DMS79 (cell line): Measurements from ENCODE around the gene RNH1.

Experiments
- DNase-seq: peaks from one replicate; lab custom pipeline; 2025; lab: John Stamatoyannopoulos, UW

The RNH1 gene

DNA sequence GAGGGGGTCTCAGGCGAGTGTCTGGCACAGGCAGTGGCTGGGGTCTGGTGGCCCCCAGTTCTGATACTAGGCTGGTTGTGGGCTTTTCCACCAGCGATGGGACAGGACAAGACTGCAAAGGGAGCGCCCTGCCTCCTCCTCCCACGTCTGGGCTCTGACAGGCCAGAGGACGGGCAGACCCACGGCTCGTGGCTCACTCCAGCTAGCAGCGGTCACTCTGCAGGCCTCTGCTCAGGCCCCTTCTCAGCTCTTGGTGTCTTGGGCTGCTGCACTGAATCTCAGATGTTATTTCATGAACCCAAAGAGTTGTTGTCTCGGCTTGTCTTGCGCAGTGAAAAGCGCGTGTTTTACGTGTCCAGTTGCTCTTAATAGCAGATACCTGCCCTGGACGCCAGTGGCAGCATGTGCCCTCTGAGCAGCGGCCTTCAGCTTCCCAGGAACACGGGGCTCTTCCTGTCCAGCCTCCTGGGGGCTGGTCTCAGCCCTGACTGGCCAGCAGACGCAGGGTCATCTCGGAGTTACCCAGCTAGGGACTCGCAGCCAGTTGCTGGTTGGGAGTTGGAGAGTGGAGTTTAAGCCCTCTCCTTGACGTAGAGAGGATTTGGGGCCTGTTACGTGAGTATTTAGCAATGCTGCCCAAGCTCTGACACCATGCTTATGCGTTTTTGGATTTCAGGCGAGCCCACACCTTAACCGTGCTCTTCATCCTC lies 47.4 kb downstream of the RNH1 start:
- DNase-seq = no peak

DNA sequence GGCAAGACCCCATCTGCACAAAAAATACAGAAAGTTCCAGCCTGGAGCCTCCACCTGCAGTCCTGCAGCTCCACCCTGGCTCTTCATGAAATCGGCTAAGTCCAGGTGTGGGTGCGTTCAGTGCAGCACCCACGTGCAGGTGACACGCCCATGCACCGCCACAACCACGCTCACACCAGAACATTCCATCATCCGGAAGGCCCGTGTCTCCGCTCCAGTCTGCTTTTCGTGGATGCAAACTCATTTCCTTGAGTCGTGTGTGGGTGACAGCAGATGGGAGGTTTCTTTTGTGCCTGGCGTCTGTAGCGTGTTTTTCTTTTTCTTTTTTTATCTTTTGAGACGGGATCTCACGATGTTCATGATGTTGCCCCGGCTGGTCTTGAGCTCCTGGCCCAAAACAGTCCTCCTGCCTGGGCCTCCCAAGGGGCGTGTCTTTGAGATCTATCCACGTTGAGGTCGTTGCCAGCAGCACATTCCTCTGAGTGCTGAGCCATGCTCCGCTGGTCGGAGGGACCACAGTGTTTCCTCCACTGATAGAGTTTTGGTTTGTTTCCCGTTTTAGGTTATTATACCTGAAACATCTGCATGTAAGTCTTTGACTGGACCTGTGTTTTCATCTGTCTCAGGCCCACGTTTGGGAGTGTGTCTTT lies 49.8 kb downstream of the RNH1 start:
- DNase-seq = no peak

DNA sequence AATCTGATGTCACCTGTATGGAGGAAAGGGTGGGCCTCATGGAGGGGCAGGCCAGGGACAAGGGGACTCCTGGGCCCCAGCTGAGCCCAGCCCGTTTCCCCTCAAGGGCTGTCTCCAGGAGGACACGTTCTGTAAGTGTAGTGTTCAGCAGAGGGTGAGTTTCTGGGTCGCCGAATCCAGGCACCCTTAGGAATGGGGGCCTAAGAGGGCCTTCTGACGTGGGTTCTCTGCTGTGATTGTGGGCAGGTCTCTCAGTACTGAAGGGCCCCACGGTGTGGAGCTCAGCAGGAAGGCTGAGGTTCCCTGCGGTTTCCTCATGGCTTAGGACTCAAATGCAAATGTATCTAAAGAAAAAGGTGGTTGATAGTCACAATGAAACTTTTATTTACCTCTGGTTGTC lies 50.5 kb downstream of the RNH1 start:
- DNase-seq = no peak

DNA sequence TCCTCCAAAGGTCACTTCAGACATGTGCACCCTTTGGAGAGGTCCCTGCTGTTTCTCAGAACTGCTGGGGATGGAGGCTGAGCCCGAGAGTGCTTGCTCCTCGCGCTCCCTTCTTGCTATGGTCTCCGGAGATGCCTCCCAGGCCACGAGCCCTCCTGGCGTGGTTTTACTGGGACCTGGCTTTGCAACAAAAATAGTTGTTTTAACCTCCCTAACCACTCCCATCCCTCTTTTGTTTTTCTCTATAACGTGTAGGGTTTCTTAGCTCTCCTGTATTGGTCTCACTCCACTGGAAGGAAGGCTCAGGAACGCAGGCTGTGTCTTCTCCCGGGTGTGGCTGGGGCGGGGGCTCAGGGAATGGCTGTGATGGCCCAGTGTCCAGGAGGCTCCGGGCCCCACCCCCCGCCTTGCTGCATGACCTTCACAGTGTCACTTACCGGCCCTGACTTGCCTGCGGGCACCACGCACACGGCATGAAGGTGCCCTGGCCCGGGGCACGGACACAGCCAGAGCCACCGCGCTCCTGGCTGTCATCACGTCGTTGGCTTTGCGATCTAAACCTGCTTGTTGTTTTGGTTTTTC lies 51.4 kb downstream of the RNH1 start:
- no peak for DNase-seq

DNA sequence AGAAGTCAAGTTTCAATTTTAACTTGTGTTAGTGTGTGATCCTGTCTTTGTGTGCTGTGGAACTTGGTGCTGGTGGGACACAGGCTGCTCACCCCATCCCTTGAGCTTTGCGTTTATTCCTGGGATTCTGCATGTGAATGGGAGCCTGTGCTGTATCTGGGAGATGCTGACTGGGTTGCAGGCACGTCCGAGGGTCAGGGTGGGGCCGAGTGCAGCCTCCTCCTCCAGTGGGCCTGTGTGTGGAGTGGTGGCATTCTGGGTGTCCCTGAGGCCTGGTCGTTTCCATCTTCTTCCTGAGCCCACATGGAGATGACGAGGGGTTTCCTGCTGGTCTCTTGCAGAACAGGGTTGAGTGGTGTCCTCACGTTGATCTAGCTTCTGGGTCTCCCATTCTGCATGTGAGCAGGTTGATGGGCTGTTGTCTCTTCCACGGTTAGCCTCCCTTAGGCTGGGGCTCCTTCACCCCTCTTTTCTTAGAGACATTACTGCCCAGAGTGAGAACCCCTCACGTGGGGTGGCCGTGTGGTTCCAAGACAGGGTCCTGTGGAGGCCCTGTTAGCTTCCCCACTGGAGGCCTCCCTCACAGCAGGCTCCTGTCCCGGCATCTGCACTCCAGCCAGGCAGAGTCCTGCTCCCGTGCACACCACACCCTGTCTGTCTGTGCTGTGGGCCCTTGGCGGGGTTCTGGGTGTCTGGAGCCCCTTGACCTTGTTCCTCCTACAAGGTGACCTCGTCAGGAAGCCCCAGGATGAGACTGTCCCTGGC lies 52.1 kb downstream of the RNH1 start:
- DNase-seq = no peak

DNA sequence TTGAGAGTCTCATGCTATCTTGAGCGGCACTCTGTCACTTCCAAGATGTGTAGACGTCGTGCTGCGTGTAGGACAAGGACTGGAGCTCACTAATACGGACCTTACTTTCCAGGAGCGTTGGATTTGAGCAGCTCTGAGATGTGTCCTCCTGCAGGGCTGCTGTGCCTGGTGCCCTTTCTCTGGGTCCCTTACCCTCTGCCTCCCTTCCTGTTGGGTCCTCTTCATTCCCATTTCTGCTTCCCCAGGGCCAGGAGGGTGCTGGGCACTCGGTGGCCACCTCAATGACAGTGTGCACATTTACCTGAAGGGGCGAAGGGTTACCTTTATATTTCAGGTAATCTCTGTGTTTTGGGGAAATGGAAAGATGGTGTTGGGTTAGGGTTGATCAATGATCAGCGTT lies 53.0 kb downstream of the RNH1 start:
- DNase-seq = no peak

DNA sequence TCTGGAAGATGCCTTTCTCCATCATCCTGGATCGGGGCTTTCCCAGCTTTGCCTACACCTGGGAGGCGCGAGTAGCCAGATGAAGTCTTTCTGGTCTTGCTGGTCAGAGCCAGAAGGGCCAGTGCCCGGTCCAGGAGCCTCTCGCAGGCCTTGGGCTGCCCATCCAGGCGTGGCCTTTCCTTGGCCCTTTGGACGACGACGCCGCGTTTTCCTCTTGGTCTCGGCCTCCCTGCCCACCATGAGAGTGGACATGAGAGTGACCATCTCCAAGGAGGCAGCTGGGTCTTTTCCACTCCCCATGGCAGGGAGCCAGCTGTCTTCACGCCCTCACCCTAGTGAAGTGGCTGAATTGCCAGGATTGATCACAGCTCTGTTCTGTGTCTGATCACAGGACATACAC lies 53.5 kb downstream of the RNH1 start:
- no peak for DNase-seq

DNA sequence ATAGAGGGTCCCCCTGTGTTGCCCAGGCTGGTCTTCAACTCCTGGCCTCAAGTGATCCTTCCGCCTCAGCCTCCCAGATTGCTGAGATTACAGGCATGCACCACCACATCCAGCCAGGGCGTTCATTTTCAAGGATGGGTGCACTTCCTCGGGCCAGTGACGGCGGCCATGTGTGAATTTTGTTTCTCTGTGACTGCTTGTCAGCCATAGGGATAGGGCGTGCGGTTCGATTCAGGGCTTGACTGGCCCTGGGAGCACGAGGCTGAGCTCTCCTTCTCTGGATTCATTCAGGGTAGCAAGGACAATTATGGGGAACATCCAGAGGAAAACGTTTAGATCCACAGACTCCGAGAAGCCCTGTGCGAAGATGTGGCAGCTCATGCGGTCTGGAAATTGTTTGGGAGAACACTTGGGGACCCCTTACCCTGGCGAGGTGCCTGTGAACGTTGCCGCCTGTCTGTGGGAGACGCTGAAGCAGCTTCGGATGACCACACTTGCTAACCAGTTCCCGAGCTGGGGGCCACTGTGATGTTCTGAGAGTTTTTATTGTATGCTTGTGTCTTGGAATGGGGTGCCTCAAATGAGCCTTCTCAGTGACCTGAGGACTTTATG lies 54.0 kb downstream of the RNH1 start:
- no peak for DNase-seq

DNA sequence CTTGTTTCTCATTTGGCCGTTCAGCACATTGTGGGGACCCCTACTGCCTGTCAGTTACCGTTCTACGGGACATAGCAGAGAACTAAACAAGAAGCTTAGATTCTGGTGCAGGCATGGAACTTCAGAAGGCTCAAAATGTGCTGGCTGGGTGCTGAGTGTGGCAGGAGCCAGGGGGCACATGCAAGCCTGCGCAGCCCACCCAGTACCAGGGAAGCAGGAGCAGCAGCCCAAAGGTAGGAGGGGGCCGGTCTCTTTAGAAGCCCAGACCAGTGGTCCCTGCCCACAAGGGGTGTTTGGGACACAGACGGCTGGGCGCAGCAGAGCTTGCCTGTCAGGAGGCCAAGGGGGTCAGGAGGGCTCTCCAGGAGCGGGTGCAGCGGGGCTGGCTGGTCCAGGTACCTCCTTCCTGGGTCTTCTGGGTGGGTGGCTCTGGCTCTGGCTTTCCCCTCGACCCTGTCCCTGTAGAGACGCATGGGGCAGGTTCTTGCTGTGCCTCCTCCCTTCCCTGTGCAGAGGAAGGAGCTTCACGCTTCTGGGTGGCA lies 54.8 kb downstream of the RNH1 start:
- no peak for DNase-seq

DNA sequence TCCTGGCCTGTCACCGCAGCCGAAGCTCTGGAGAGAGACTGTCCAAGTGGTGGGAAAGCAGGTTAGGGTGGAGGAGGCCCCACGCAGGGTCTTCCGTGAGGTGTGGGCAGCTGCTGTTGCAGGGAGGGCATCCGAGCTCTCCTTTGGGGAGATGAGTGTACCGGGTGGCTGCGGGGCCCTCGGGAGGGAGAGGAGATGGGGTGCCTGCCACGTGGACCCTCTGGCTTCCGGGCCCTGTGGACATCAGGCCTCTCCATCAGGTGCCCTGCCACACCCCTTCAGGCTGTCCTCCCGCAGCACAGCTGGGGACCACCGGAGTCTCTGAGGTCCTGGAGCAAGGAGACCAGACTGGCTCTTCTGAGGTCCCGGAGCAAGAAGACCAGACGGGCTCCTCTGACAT lies 55.3 kb downstream of the RNH1 start:
- no peak for DNase-seq

DNA sequence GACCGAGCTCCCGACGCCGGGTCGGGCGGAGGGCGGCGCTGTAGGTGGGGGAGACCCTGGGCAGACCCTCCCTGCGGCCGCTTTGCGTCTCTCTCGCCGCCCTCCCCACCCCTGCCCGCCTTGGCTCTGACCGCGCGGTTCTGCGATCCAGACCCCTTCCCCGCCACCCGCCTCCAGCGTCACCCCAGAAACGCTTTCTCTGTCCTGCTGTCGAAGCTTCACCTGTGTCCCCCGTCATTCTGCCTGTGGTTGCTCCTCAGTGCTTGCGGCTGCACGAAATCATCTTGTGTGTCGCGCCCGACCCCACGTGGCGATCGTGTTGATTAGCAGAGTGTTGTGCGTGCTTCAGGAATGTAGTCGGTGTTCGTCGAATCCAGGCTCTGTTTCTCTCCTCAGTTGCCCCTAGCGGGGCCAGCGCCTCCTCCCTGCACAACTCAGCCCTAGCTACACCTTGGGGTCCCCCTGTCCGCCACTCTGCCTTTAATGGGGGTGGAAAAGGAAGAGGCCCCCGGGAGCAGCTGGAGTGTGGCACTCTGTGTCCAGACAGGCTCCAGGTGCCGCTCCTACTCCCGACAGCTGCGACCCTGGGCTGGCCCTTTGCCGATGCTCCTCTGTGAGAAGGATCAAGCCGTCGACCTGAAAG lies 56.1 kb downstream of the RNH1 start:
- peak; percentile 10 for DNase-seq

DNA sequence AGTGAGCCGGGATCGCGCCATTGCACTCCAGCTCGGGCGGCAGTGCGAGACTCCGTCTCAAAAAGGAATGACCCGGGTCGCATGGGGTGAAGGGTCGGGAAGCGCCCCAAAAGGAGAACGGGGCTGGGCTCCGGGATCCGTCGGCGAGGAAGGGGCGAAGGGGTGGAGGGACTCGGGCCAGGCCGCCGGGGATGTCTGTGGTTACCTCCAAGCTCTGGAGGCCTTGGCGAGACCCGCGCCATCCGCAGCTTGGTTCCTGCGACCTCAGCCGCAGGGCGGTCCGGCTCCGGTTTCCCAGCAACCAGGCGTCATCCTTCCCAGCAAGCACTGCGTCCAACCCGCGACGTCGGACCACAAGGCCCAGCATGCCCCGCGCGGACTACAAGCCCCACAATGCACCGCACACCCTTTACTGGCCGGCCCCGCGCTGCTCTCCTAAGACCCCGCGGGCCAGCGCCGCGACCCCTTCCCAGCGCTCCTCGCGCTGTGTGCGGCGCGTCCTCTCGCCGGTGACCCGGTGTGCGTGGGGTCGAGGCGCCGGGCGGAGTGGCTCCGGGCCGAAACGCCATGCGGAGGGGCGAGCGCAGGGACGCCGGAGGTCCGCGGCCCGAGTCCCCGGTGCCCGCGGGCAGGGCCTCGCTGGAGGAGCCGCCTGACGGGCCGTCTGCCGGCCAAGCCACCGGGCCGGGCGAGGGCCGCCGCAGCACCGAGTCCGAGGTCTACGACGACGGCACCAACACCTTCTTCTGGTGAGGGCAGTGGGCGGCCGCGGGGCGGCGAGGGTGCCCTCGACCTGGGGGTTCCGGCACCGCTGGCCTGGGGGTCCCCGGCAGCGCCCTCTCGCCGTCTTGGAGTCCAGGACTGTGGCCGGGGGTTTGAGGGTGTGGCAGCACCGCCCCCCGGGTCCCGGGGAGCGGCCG lies 56.9 kb downstream of the RNH1 start, which contains the start of gene PTDSS2:
PTDSS2 (plus strand) TSS at position 391 of the 920 bp plus-strand sequence; CDS start at position 568, 177 bp downstream.
- DNase-seq = peak; percentile 75

DNA sequence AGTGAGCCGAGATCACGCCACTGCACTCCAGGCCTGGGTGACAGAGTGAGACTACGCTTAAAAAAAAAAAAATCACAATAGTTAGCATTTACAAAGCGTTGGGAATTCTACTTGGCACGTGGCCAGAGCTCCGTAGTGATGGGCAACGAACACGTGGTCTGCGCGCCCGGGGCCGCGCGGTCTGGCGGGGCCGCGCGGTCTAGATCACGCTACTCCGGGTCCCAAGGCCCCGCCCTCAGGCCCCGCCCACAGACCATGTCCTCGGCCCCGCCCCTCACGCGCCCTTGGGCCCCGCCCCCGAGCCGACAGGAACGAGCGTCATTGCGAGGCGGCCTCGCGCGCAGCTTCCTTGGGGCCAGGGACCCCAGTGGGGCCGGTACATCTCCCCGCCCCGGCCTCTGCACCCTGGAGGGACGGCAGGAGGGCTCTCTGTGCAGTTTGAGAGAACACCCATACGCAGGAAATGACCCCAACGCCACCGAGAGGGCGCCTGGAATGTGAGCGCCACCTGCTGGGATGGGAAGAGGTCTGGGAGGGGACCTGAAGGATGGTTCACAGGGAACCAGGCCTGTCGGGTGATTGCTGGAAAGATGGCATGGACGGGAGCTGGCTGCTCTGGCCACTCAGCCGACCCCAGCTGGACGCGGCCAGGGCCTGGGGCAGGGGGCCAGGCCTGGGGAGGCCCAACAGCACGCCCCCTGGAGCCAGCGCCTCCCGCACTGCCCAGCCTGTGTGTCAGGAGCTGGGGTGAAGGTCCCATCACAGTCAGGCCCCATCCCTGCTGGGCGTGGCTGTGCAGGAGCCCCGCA lies 58.9 kb downstream of the RNH1 start:
- peak; percentile 44 for DNase-seq

DNA sequence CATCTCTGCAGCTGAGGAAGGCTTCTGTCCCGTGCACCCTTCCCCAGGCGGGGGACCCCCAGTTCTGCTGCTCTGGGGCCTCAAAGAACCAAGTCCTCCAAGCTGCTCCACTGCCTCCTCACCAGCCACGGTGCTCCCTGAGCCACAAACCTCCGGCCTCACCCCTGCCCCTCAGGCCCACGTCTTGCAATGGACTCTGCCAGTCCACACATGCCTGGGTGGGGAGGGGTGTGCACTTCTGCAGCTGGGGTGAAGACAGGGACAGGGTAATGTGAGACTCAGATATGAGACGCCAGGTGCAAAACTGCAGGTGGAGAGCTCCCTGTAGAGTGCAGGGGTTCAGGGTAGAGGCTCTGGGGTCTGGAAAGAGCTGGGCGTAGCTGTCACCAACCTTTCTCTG lies 60.2 kb downstream of the RNH1 start:
- no peak for DNase-seq

DNA sequence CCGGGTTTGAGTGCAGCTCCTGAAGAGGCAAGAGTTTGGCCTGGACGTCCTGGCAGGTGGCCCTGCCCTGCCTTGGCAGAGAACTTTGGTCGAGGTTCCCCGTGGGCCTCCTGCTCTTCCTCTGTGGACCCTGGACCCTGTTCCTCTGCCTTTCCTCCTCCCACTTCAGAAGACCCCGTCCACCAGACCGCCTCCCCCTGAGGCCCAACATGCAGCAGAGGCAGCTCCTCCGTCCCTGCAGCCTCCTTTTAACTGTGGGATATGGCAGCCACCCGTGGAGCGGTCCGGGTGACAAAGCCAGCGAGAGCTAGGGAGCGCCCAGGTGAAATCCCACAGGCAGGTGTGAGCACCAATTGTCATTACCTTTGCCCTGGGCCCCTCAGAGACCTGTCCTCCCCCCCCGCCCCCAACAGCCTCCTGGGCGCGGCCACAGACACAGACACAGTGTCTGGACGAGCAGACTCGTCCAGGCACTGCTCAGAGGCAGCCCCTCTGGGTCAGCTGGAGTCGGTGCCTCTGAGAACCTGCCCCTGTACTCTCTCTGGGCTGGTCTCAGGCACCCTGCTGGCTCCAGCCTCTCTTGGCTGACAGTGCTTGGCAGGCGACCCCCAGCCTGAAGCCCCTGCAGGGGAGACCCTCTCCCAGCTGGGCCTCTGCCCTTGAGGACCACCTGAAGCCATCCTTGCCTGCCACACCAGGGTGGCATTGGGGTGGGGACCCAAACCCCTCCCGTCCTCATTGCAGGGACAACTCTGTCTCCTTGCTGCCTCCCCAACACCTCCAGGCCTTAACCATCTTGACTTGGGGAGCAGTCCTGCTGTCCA lies 61.1 kb downstream of the RNH1 start:
- DNase-seq = no peak
